GM18505 (cell line): Measurements from ENCODE around the gene TRIM10.
"Not testable (repeated sequence)": the region's sequence is repeated elsewhere in the genome, so short reads cannot be mapped to it uniquely, and the experiment has no call there.

ENCODE experiments used
- ATAC-seq: cut with Tn5 transposase; IDR thresholded peaks from one replicate; pipeline ENCODE4 v1.9.1; 2021; ENCODE audit not compliant: unreplicated experiment
- POLR2A ChIP-seq: IDR thresholded peaks from 4 replicates; pipeline ENCODE4 v1.6.1; 2011; ENCODE audit warnings: borderline replicate concordance; ENCODE audit not compliant: insufficient read depth, insufficient read length; ENCODE audit errors: extremely low read depth

Gene TRIM10

DNA sequence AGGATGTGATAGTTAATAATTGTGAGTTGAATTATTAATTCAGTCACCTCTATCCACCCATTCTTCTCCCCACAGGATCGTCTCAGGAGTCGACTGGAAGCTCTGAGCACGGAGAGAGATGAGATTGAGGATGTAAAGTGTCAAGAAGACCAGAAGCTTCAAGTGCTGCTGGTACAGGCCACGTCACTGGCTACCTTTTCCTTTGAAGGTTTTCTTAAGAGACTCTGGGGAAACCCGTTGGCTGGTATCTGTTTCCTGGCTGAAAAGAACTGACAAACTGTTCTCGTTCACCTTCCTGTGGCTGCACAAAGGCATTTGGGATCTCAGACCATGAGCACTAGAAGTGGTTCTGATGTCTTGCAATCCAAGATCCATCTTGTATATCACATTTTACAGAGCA lies 6.1 kb upstream of the TRIM10 start:
- ATAC-seq = no peak
- no peak for TF ChIP-seq POLR2A

DNA sequence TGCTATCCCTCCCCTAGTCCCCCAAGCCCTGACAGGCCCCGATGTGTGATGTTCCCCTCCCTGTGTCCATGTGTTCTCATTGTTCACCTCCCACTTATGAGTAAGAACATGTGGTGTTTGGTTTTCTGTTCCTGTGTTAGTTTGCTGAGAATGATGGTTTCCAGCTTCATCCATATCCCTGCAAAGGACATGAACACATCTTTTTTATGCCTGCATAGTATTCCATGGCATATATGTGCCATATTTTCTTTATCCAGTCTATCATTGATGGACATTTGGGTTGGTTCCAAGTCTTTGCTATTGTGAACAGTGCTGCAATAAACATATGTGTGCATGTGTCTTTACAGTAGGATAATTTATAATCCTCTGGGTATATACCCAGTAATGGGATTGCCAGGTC lies 4.2 kb upstream of the TRIM10 start:
- ATAC-seq = not testable (repeated sequence)

DNA sequence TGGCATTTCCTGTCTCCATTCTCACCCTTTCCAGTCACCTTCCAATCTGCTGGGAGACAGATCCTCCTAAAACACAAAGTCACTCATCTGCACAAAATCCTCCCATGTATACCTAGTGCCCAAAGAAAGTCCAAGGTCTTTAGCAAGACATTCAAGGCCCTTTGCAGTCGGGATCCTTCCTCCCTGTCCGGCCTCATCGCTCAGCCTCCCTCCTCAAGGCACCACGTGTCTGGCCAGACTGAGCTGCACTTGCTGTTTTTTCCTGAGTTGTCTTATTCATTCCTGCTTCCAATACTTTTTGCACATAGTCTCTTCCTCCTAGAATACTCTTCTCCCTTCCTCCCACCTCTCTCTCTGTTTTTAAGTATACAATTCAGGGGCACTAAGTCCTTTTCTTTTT lies 3.7 kb upstream of the TRIM10 start:
- ATAC-seq = no peak
- no peak for TF ChIP-seq POLR2A

DNA sequence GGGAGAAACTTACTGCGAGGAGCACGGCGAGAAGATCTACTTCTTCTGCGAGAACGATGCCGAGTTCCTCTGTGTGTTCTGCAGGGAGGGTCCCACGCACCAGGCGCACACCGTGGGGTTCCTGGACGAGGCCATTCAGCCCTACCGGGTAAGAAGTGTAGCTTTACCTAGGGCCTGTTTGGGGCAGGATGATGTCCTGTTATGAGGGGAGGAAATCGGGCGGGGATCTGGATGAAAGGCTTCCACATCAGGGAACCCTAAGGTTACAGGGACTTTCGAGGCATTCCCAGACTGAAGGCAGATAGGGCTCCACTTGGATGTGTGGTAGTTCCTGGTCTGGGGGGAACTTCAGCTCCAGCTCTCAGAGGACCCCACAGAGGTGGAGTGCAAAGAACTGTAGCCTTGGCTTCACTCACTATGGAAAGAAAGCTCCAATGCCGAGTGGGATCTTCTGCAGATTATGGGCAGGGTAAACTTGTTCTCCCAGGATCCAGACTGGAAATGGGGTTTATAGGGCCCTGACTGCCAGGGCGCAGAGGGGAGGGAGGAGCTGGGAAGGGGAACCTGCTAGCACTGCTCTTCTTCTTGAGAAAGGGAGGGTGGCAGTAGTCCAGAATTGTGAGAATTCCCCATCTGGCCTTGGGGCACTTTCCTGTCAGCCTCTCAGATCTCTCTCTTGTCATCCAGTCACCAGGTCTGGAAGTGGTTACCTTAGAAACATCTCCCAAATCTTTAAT lies 3.1 kb upstream of the TRIM10 start:
- no peak for TF ChIP-seq POLR2A
- no peak for ATAC-seq

DNA sequence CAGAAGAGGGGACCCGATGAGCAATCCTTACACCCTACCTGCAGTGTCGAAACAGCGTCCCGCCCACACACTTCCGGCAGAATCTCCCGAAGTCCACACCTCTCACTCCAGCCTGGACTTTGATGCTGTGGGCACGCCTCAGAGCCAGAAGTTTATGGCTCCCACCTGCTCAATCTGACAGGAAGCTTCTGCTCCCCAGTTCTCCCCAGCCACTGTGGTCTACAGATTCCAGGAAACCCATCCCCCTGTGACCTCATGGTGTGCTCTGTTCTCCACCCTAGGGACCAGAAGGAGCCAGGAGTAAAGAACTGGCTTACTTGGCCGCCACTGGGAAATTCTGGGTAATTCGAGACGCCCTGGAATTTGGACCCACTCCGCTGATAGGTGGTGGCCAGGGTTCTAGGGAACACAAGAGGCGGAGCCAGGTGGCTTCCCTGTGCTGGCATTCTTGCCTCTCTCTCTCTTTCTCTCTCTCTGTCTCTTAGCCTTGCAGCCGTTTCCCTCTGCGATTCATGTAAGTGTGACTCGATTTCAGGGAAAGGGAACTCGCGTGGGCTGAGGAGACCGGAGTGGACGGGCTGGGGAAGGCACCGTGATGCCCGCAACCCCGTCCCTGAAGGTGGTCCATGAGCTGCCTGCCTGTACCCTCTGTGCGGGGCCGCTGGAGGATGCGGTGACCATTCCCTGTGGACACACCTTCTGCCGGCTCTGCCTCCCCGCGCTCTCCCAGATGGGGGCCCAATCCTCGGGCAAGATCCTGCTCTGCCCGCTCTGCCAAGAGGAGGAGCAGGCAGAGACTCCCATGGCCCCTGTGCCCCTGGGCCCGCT lies 2.3 kb upstream of the TRIM10 start, which contains the start of gene TRIM15:
Gene TRIM15 (plus strand): TSS at position 457 of the 828 bp plus-strand sequence. CDS start 139 bp downstream, at position 596.
- no peak for ATAC-seq
- TF ChIP-seq POLR2A = no peak

DNA sequence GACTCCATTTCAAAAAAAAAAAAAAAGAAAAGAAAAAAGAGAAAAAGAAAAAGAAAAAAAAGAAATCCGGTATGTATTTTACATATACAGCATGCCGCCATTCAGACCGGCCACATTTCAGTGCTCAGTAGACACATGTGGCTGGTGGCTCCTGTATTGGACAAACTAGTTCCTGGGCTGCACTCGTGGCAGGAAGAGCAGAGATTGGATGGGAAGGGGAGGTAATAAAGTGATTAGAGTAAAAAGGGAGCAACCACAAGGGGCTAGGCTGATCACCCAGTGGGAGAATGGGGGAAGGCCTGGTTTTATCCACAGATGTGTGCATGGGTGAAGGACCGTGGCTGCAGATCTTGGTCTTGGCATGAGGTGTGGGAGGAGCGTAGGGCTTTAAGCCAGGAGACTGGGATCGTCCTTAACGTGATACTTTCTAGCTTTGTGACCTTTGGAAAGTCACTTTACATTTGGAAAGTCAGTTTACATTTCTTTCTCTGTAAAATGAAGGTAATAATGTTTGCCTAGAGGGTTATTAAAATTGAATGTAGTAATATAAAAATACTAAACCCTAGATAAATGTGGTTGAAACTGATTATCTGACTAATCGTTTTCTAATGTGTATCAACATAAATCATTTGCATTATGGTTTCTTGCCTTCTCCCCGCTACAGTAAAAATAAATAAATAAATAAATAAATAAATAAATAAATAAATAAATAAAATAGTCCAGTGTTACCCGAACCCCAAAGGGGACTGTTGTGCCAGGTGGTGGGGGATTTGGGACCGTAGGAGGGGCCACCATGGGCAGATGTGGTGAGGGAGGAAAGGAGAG lies 1.5 kb upstream of the TRIM10 start:
- ATAC-seq = no peak
- no peak for TF ChIP-seq POLR2A

DNA sequence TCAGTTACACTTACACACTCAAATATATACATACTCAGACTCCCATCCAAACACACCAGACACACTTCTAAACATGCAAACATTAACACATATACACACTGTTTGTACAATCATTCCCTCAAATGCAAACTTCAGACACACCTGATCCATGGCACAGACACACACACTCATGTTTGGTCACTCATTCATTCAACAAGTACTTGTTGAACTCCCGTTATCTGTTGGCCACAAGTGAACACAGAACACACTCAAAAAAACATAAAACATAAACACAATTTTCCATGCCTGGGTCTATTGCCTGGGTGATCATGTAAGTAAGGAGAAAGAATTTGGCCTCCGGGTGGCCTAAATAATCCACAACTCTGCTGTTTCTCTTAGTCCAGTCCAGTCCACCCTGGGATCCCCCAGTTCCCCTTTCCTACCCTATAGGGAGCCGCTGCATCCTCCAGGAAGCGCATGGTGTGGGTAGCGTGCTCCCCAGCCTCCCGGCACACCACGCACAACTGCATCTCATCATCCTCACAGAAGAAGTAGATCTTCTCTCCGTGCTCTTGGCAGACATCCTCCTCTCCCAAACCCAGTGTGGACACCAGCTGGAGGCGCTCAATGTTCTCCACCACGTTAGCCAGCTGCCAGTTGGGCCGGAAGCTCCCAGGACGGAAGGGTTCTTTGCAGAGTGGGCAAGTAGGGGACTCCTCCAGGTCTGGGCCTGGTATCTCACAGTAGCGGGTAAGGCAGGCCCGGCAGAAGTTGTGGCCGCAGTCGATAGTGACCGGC lies 815 bp downstream of the TRIM10 start:
- no peak for ATAC-seq

DNA sequence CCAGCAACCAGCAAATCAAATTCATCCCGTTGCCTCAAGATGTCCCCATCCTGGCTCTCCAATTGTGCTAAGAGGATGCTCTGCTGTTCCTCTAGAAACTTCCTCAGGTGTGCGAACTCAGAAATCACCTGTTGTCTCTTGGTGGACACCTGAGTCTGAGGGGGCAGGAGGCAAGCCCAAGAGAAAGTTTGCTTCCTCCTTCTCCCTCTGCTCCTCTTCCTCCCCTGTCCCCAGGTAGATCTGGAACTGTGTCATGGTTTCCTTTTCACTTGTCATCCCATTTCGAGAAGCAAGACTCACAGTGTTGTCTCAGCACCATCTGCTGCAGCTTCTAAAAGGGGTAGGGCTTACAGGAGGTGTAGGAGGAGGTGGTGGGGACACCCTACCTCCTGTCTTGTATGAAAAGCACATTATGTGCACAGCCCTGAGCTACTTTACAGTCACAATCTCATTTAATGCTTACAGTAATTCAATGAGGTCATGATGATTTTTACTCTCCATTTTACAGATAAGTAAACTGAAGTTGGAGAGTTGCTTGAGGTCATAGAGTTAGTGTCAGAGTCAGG lies 2.5 kb downstream of the TRIM10 start:
- ATAC-seq = no peak

More for the DNA sequence above, 815 bp downstream of the TRIM10 start:
- no peak for TF ChIP-seq POLR2A

DNA sequence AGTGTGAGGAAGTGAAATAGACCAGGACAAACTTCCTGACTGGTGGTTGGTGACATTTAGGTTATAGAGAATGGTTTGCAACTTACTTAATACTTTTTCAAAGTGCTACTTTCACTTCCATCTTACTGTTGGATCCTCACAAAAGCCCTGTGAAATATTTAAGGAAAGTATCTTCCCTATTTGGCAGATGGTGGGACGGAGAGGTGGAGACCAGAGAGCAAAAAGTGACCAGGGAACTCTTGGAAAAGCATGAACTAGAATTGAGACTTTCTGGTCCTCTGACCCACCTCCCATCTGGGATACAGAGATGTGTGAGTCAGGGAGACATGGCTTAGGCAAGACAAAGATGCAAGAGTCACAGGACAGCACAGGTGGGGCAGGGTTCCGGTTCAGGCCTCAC lies 3.0 kb downstream of the TRIM10 start:
- no peak for ATAC-seq
- TF ChIP-seq POLR2A = no peak

More for the DNA sequence above, 2.5 kb downstream of the TRIM10 start:
- no peak for TF ChIP-seq POLR2A

DNA sequence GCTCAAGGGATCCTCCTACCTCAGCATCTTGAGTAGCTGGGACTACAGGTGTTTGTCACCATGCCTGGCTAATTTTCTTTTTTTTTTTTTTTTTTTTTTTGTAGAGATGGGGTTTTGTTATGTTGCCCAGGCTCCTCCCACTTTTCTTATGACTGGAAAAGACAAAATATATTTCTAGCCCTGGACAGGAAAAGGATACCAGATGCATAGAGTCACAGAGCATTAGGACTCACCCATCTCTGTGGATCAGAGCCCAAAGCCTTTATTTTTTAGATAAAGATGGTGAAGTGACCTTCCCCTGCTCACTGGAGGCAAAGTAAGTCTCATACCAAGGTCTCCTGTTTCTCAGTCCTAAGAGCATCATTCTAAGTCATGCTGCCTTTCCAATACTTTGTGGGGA lies 3.4 kb downstream of the TRIM10 start:
- no peak for TF ChIP-seq POLR2A
- no peak for ATAC-seq

DNA sequence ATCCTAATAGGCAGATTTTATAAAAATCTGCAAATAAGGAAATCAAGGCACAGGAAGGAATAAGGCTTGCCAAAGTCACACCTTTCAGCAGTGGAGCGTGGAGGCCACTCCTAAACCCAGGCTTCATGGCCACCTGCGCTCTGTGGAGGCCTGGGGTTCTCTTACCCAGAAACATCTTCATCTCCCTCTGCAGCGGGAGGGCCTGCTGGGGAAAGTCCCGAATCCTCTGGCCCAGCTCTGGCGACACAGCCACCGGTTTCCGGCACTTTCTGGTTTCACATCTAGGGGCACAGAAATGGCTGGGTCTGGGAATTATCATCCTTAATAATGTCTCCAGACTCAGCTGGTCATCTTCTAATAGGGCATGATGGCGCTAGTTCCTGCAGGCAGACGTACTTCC lies 4.2 kb downstream of the TRIM10 start:
- TF ChIP-seq POLR2A = no peak
- no peak for ATAC-seq

DNA sequence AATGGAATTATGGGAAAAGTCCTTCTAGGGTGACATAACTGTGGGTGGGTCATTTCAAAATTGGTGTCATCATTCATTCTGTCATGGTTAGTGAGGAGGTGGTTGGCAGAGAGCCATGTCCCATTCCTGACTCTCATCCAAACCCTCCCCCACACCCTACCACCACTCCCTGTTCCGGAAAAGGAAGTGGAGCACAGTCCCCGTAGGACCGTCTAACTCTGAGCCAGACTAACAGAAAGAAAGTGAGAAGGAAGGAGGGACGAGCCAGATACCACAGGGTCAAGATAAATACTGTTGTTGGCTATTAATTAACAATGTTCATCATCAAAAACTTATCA lies 4.8 kb downstream of the TRIM10 start:
- TF ChIP-seq POLR2A = no peak

More for the DNA sequence above, 4.8 kb downstream of the TRIM10 start:
- ATAC-seq = no peak
